LoVo (cell line): ENCODE results near the gene SHC2.
A peak's percentile ranks its signal among the peaks of the same experiment; 100 is the strongest.
"Not testable (repeated sequence)": the region's sequence is repeated elsewhere in the genome, so short reads cannot be mapped to it uniquely, and the experiment has no call there.

Source experiments
- DNase-seq: peaks from one replicate; pipeline ENCODE4 v3.0.0-alpha.2; 2016; ENCODE audit warnings: low spot score

Gene SHC2

GRCh38 chr19:422917-423226 is 38.0 kb downstream of the SHC2 start:
- not testable (repeated sequence) for DNase-seq

- DNase-seq, result no peak
Measured at GRCh38 chr19:422213-422916, 38.5 kb downstream of the SHC2 start.

GRCh38 chr19:419721-420515 is 40.9 kb downstream of the SHC2 start:
- no peak for DNase-seq

- DNase-seq, result no peak
Measured at GRCh38 chr19:418761-419671, 41.8 kb downstream of the SHC2 start.

GRCh38 chr19:416416-416815 is 44.4 kb downstream of the SHC2 start:
- no peak for DNase-seq

- no peak for DNase-seq
Measured at GRCh38 chr19:415292-415691, 45.5 kb downstream of the SHC2 start.

- no peak for DNase-seq
Measured at GRCh38 chr19:413756-414420, 46.9 kb downstream of the SHC2 start.

- no peak for DNase-seq
Measured at GRCh38 chr19:412356-413355, 48.2 kb downstream of the SHC2 start.

GRCh38 chr19:411723-412355 is 49.0 kb downstream of the SHC2 start:
- no peak for DNase-seq

GRCh38 chr19:411121-411722 is 49.6 kb downstream of the SHC2 start:
- not testable (repeated sequence) for DNase-seq

GRCh38 chr19:410243-410781 is 50.5 kb downstream of the SHC2 start:
- DNase-seq, result no peak

- no peak for DNase-seq
Measured at GRCh38 chr19:409516-410242, 51.2 kb downstream of the SHC2 start.

GRCh38 chr19:408902-409515 is 51.8 kb downstream of the SHC2 start, which contains the start of gene C2CD4C:
TSS of gene C2CD4C (minus strand) at chr19:409147. CDS start at chr19:408361, 786 bp downstream.
- peak; percentile 11 for DNase-seq

- DNase-seq, result no peak
Measured at GRCh38 chr19:408441-408901, 52.4 kb downstream of the SHC2 start.

GRCh38 chr19:407511-408440 is 53.1 kb downstream of the SHC2 start:
- DNase-seq, result no peak

GRCh38 chr19:406971-407510 is 53.8 kb downstream of the SHC2 start:
- no peak for DNase-seq
